ENCODE results near the gene PDCL2.

The PDCL2 gene

DNA sequence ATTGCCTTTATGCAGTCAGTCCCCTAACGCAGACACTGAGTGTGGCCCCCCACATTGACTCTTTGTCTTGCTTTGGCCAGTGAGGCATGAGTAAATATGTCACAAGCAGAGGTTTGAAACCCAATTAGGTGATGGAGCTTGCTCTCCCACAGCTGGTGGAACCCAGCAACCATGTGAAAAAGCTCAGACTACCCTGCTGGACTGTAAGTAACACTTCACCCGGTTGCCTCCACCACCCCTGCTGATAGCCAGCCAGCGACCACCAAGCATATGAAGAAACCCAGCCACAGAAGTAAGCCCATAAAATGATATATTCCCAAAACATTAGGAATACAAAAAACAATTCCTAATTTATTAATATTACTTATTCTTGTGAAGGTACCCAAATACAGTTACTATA, 21.6 kb upstream of the PDCL2 start (continued):
- TF ChIP-seq, protein P1, sequence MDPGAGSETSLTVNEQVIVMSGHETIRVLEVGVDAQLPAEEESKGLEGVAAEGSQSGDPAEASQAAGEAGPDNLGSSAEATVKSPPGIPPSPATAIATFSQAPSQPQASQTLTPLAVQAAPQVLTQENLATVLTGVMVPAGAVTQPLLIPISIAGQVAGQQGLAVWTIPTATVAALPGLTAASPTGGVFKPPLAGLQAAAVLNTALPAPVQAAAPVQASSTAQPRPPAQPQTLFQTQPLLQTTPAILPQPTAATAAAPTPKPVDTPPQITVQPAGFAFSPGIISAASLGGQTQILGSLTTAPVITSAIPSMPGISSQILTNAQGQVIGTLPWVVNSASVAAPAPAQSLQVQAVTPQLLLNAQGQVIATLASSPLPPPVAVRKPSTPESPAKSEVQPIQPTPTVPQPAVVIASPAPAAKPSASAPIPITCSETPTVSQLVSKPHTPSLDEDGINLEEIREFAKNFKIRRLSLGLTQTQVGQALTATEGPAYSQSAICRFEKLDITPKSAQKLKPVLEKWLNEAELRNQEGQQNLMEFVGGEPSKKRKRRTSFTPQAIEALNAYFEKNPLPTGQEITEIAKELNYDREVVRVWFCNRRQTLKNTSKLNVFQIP (CRISPR knock-in tag; IDR thresholded peaks at IDR 0.05; ENCODE audit: borderline replicate concordance, low read depth): no peak
- no peak for TF ChIP-seq ZNF8 (CRISPR knock-in tag; IDR thresholded peaks at IDR 0.05)
- TF ChIP-seq TOX (CRISPR knock-in tag; IDR thresholded peaks at IDR 0.05; ENCODE audit: borderline replicate concordance): no peak

DNA sequence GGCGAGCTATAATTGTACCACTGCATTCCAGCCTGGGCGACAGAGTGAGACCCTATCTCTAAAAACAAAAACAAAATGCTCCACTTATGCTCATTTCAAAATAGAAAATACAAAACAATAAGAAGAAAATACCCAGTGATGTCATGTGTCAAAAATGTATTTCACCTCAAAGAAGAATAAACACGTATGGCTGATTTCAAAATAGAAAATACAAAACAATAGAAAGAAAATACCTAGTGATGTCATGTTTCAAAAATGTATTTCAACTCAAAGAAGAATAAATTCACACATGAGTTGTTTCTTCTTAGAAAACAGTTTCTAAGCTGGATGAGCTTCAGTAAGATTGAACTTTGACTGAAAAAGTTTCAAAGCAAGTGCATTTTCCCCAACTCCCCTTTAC, 20.3 kb upstream of the PDCL2 start:
- ATAC-seq: no peak
- TF ChIP-seq, protein P2, sequence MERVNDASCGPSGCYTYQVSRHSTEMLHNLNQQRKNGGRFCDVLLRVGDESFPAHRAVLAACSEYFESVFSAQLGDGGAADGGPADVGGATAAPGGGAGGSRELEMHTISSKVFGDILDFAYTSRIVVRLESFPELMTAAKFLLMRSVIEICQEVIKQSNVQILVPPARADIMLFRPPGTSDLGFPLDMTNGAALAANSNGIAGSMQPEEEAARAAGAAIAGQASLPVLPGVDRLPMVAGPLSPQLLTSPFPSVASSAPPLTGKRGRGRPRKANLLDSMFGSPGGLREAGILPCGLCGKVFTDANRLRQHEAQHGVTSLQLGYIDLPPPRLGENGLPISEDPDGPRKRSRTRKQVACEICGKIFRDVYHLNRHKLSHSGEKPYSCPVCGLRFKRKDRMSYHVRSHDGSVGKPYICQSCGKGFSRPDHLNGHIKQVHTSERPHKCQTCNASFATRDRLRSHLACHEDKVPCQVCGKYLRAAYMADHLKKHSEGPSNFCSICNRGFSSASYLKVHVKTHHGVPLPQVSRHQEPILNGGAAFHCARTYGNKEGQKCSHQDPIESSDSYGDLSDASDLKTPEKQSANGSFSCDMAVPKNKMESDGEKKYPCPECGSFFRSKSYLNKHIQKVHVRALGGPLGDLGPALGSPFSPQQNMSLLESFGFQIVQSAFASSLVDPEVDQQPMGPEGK (CRISPR knock-in tag; IDR thresholded peaks at IDR 0.05; ENCODE audit: borderline replicate concordance): no peak
- no peak for TF ChIP-seq ISL1 (CRISPR knock-in tag; IDR thresholded peaks at IDR 0.05)
- no peak for TF ChIP-seq ARNTL (CRISPR knock-in tag; IDR thresholded peaks at IDR 0.05; ENCODE audit: borderline replicate concordance, low read depth)
- no peak for TF ChIP-seq ZNF70 (CRISPR knock-in tag; IDR thresholded peaks at IDR 0.05)
- no peak for TF ChIP-seq PPARA (CRISPR knock-in tag; IDR thresholded peaks at IDR 0.05; ENCODE audit: borderline replicate concordance)
- TF ChIP-seq RARB (CRISPR knock-in tag; IDR thresholded peaks at IDR 0.05): no peak
- TF ChIP-seq, protein P1 (CRISPR knock-in tag; IDR thresholded peaks at IDR 0.05; ENCODE audit: borderline replicate concordance, low read depth): no peak
- no peak for TF ChIP-seq ZC3H10 (CRISPR knock-in tag; IDR thresholded peaks at IDR 0.05)
- TF ChIP-seq, protein P3, sequence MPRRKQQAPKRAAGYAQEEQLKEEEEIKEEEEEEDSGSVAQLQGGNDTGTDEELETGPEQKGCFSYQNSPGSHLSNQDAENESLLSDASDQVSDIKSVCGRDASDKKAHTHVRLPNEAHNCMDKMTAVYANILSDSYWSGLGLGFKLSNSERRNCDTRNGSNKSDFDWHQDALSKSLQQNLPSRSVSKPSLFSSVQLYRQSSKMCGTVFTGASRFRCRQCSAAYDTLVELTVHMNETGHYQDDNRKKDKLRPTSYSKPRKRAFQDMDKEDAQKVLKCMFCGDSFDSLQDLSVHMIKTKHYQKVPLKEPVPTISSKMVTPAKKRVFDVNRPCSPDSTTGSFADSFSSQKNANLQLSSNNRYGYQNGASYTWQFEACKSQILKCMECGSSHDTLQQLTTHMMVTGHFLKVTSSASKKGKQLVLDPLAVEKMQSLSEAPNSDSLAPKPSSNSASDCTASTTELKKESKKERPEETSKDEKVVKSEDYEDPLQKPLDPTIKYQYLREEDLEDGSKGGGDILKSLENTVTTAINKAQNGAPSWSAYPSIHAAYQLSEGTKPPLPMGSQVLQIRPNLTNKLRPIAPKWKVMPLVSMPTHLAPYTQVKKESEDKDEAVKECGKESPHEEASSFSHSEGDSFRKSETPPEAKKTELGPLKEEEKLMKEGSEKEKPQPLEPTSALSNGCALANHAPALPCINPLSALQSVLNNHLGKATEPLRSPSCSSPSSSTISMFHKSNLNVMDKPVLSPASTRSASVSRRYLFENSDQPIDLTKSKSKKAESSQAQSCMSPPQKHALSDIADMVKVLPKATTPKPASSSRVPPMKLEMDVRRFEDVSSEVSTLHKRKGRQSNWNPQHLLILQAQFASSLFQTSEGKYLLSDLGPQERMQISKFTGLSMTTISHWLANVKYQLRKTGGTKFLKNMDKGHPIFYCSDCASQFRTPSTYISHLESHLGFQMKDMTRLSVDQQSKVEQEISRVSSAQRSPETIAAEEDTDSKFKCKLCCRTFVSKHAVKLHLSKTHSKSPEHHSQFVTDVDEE (CRISPR knock-in tag; IDR thresholded peaks at IDR 0.05): no peak
- no peak for TF ChIP-seq ZNF565 (CRISPR knock-in tag; conservative IDR thresholded peaks at IDR 0.05; ENCODE audit: low read depth)
- no peak for TF ChIP-seq CSDC2 (CRISPR knock-in tag; IDR thresholded peaks at IDR 0.05)
- TF ChIP-seq ZNF8 (CRISPR knock-in tag; IDR thresholded peaks at IDR 0.05): no peak

DNA sequence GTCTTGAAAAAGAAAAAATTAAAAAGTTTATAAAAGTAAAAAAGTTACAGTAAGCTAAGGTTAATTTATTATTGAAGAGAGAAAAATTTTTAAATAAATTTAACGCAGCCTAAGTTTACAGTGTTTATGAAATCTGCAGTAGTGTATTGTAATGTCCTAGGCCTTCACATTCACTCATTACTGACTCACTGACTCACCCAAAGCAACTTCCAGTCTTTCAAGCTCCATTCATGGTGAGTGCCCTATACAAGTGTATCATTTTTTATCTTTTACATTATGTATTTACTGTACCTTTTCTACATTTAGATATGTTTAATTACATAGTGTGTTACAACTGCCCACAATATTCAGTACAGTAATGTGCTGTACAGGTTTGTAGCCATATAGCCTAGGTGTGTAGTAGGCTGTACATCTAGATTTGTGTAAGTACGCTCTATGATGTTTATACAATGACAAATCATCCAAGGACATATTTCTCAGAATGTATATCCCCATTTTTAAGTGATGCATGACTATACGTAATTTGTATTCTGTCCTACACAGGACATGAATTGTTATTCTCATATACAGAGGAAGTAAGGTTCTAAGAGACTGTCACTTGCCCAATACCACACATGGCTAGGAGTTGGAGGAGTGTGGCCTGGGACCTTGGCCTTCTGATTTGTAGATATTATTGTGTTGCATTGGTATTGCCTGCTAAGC, 19.5 kb upstream of the PDCL2 start:
- TF ChIP-seq CSDC2 (CRISPR knock-in tag; IDR thresholded peaks at IDR 0.05): no peak
- no peak for TF ChIP-seq SNAI2 (CRISPR knock-in tag; IDR thresholded peaks at IDR 0.05)
- TF ChIP-seq, protein P4, sequence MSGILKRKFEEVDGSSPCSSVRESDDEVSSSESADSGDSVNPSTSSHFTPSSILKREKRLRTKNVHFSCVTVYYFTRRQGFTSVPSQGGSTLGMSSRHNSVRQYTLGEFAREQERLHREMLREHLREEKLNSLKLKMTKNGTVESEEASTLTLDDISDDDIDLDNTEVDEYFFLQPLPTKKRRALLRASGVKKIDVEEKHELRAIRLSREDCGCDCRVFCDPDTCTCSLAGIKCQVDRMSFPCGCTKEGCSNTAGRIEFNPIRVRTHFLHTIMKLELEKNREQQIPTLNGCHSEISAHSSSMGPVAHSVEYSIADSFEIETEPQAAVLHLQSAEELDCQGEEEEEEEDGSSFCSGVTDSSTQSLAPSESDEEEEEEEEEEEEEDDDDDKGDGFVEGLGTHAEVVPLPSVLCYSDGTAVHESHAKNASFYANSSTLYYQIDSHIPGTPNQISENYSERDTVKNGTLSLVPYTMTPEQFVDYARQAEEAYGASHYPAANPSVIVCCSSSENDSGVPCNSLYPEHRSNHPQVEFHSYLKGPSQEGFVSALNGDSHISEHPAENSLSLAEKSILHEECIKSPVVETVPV (CRISPR knock-in tag; IDR thresholded peaks at IDR 0.05): no peak
- TF ChIP-seq TOX (CRISPR knock-in tag; IDR thresholded peaks at IDR 0.05; ENCODE audit: borderline replicate concordance): no peak
- TF ChIP-seq ESRRG (CRISPR knock-in tag; IDR thresholded peaks at IDR 0.05): no peak
- no peak for TF ChIP-seq ZNF70 (CRISPR knock-in tag; IDR thresholded peaks at IDR 0.05)
- no peak for TF ChIP-seq ARNTL (CRISPR knock-in tag; IDR thresholded peaks at IDR 0.05; ENCODE audit: borderline replicate concordance, low read depth)
- TF ChIP-seq GLIS3 (CRISPR knock-in tag; IDR thresholded peaks at IDR 0.05): no peak
- no peak for TF ChIP-seq ZNF565 (CRISPR knock-in tag; conservative IDR thresholded peaks at IDR 0.05; ENCODE audit: low read depth)
- no peak for ATAC-seq

DNA sequence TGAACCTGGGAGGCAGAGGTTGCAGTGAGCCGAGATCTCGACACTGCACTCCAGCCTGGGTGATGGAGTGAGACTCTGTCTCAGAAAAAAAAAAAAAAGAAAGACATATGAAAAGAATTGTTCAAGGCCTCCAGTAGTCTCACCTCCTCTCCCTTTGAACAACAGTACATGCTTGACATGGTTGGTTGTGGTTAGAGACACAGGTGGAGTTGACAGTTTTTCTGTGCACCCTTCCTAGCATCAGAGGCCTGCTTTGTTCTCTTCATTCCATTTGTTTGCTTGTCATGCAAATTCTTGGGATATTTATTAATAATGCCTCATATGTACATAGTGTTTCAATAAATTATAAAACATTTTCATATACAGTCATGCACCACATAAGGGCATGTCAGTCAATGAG, 18.3 kb upstream of the PDCL2 start:
- no peak for ATAC-seq
- TF ChIP-seq TCF4 (CRISPR knock-in tag; IDR thresholded peaks at IDR 0.05; ENCODE audit: borderline replicate concordance): no peak
- TF ChIP-seq OSR1 (CRISPR knock-in tag; IDR thresholded peaks at IDR 0.05): no peak
- TF ChIP-seq, protein P1 (CRISPR knock-in tag; IDR thresholded peaks at IDR 0.05; ENCODE audit: borderline replicate concordance, low read depth): no peak
- TF ChIP-seq TOX (CRISPR knock-in tag; IDR thresholded peaks at IDR 0.05; ENCODE audit: borderline replicate concordance): no peak
- no peak for TF ChIP-seq GLIS3 (CRISPR knock-in tag; IDR thresholded peaks at IDR 0.05)
- no peak for TF ChIP-seq ZNF565 (CRISPR knock-in tag; conservative IDR thresholded peaks at IDR 0.05; ENCODE audit: low read depth)
- TF ChIP-seq BACH2 (CRISPR knock-in tag; IDR thresholded peaks at IDR 0.05; ENCODE audit: borderline replicate concordance): no peak
- no peak for TF ChIP-seq ZC3H10 (CRISPR knock-in tag; IDR thresholded peaks at IDR 0.05)
- TF ChIP-seq ISL1 (CRISPR knock-in tag; IDR thresholded peaks at IDR 0.05): no peak
- no peak for TF ChIP-seq SNAI2 (CRISPR knock-in tag; IDR thresholded peaks at IDR 0.05)
- TF ChIP-seq ZNF8 (CRISPR knock-in tag; IDR thresholded peaks at IDR 0.05): no peak
- no peak for TF ChIP-seq ARNTL (CRISPR knock-in tag; IDR thresholded peaks at IDR 0.05; ENCODE audit: borderline replicate concordance, low read depth)

Measured in SK-N-SH treated with all-trans-retinoic acid at 6 μM for 48 hours (cell line).